Stomach (tissue), 9 donors: ENCODE data around the gene MAG. TPM values are rescaled to one million over a fixed set of nuclear protein-coding genes. Genes with fewer than 3 reads are reported as not detected.
"Not testable (repeated sequence)": the region's sequence is repeated elsewhere in the genome, so short reads cannot be mapped to it uniquely, and the experiment has no call there.

ENCODE experiments used
- DNase-seq, 2 donors: peaks; one replicate each; pipeline versions ENCODE4 v3.0.0 to v3.0.0-alpha.2; 2013 to 2019
- H3K27ac ChIP-seq, 5 donors: fragments of 200-600 bp in 4 of 5; sonication (generic) in 4 of 5; one replicate each; pipeline ENCODE4 v1.5.1; 2013 to 2019; ENCODE audit warnings: mild to moderate bottlenecking in 1 of 5, moderate library complexity in 1 of 5
- H3K27me3 ChIP-seq, 3 donors: fragments of 200-600 bp; sonication (generic); one replicate each; pipeline ENCODE4 v1.5.1; 2017 to 2019; ENCODE audit warnings: mixed run types in 1 of 3
- H3K36me3 ChIP-seq, 4 donors: fragments of 200-600 bp; sonication (generic); 1 replicate in 3 of 4; 2 replicates in 1 of 4; pipeline ENCODE4 v1.5.1; 2016 to 2019
- H3K4me1 ChIP-seq, 4 donors: fragments of 200-600 bp; sonication (generic); one replicate each; pipeline ENCODE4 v1.5.1; 2016 to 2019
- H3K4me3 ChIP-seq, 4 donors: fragments of 200-600 bp; sonication (generic) in 3 of 4; one replicate each; pipeline ENCODE4 v1.5.1; 2016 to 2019; ENCODE audit warnings: mild to moderate bottlenecking in 1 of 4
- H3K9me3 ChIP-seq, 4 donors: fragments of 200-600 bp; sonication (generic); one replicate each; pipeline ENCODE4 v1.5.1; 2016 to 2019
- CTCF ChIP-seq, 7 experiments: fragments of 450-650 bp in 4 of 7; fragments of 200-600 bp in 3 of 7; sonication (generic) in 3 of 7; IDR thresholded peaks; one replicate each; pipeline ENCODE4 v1.5.1; 2016 to 2019; ENCODE audit warnings: antibody characterized with exemption in 7 of 7, control low read depth in 2 of 7, mild to moderate bottlenecking in 1 of 7
- EP300 ChIP-seq: sonication (generic); formaldehyde crosslinking; IDR thresholded peaks from one replicate; pipeline ENCODE4 v1.6.1; 2017; ENCODE audit warnings: antibody characterized with exemption
- POLR2A ChIP-seq, 4 donors: fragments of 450-650 bp; IDR thresholded peaks; one replicate each; pipeline ENCODE4 v1.6.1; 2016; ENCODE audit warnings: antibody characterized with exemption in 4 of 4, control low read depth in 2 of 4, mild to moderate bottlenecking in 1 of 4, moderate library complexity in 1 of 4
- POLR2AphosphoS5 ChIP-seq, 3 donors: sonication (generic); formaldehyde crosslinking; IDR thresholded peaks; one replicate each; pipeline ENCODE4 v1.6.1; 2016; ENCODE audit warnings: antibody characterized with exemption in 3 of 3
- WGBS, 5 donors: extraction: QIAGEN DNeasy Blood & Tissue Kit in 3 of 5; methylation state at CpG; one replicate each; pipeline versions ENCODE4 v1.1.5 to v1.1.7; 2013 to 2018; 5-methylcytosine and 5-hydroxymethylcytosine counted together
- intact Hi-C: fragments of 100-400 bp; cut with DNase I; formaldehyde crosslinking; loops from one replicate; pipeline ENCODE4 v1.15.1; 2023; ENCODE audit warnings: low total_unique reads
- polyA plus RNA-seq, 3 donors: library from polyadenylated mRNA; stranded (reverse); fragments of 200-250 nt; gene quantifications; one replicate each; pipeline ENCODE4 v1.2.3, GENCODE V29; 2013
- total RNA-seq, 5 donors: library from RNA; depleted of rRNA; stranded (reverse); fragments of >200 nt; gene quantifications; one replicate each; pipeline versions ENCODE4 v1.1.0 to v1.2.3, GENCODE V29; 2014 to 2016
- donor health status: healthy with polysubstance abuse.
- donor health status: Bipolar disorder and iron deficiency.
- donor health status: healthy.

The MAG gene
- total and polyA plus RNA-seq, 8 donors: 0.05 to 5.5 (median 0.73) TPM; not detected in 5

GRCh38 chr19:35281303-35281702 is 10.7 kb upstream of the MAG start:
- TF ChIP-seq CTCF (IDR thresholded peaks at IDR 0.05) (no peak), EP300 (no peak), POLR2A (IDR thresholded peaks at IDR 0.05) (no peak), POLR2AphosphoS5 (IDR thresholded peaks at IDR 0.05) (no peak)
- intact Hi-C loops: no loop called here
- Histone ChIP-seq H3K4me1 (peaks cover 8 to 18% (median 10%) of the 10 kb centered on the region in 4 donors), H3K27me3 (peaks cover 0 to 11% (median 8%) of the 10 kb centered on the region in 3 donors), H3K4me3 (no peak overlapping the region), H3K36me3 (peaks cover 25 to 41% (median 36%) of the 10 kb centered on the region in 4 donors), H3K9me3 (no peaks in the 10 kb centered on the region), H3K27ac (no peak overlapping the region)
- 34 to 62% (median 47%) methylated on average over 4 of the region's 4 CpGs for WGBS, 5 donors
- DNase-seq: no peak

DNA sequence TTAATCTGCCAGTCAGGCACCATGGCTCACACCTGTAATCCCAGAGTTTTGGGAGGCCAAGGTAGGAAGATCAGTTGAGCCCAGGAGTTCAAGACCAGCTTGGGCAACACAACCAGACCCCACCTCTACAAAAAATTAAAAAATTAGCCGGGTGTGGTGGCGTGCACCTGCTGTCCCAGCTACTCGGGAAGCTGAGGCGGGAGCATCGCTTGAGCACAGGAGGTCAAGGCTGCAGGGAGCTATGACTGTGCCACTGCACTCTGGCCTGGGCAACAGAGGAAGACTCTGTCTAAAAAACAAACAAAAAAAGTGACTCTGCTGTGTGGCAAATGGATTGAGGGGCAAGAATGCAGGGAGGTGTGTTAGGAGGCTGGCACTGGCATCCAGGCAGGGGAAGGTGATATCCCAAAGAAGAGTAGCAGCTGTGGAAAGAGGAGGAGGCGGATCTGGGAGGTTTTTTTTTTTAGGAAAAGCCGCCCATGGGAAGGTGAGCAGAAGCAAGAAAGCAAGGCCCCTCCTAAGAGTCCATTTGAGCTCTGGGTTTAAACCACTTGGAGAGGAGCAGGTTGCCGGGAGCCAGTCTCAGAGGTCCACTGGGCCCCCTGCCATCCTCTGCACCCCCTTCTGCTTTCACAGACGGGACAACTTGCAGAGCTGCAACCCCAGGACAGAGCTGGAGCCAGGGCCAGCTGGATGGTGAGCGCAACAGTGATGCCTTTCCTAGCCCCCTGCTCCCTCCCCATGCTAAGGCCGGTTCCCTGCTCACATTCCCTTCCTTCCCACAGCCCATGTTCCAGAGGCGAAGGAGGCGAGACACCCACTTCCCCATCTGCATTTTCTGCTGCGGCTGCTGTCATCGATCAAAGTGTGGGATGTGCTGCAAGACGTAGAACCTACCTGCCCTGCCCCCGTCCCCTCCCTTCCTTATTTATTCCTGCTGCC is 7.5 kb upstream of the MAG start:
- 76 to 88% (median 82%) methylated on average over 17 of the region's 17 CpGs for WGBS, 5 donors
- TF ChIP-seq EP300 (no peak), POLR2A (IDR thresholded peaks at IDR 0.05) (no peak), CTCF (IDR thresholded peaks at IDR 0.05) (no peak), POLR2AphosphoS5 (IDR thresholded peaks at IDR 0.05) (no peak)
- H3K27me3 ChIP-seq: peaks cover 0 to 17% (median 8%) of the 10 kb centered on the region in 3 donors
- no peak for DNase-seq
- peaks cover 0 to 9% (median 4%) of the 10 kb centered on the region in 4 donors for H3K36me3 ChIP-seq
- intact Hi-C loops: no loop called here
- H3K9me3 ChIP-seq: no peaks in the 10 kb centered on the region
- peaks cover 8 to 18% (median 10%) of the 10 kb centered on the region in 4 donors for H3K4me1 ChIP-seq
- no peak overlapping the region for H3K4me3 ChIP-seq
- H3K27ac ChIP-seq: no peak overlapping the region

GRCh38 chr19:35285095-35285449 is 6.9 kb upstream of the MAG start:
- Histone ChIP-seq H3K36me3 (peaks cover 0 to 3% (median 0%) of the 10 kb centered on the region in 4 donors), H3K4me1 (peaks cover 8 to 18% (median 10%) of the 10 kb centered on the region in 4 donors), H3K4me3 (no peak overlapping the region), H3K27me3 (peaks cover 0 to 17% (median 8%) of the 10 kb centered on the region in 3 donors), H3K27ac (no peak overlapping the region), H3K9me3 (no peaks in the 10 kb centered on the region)
- TF ChIP-seq POLR2A (IDR thresholded peaks at IDR 0.05) (no peak), POLR2AphosphoS5 (IDR thresholded peaks at IDR 0.05) (no peak), EP300 (no peak), CTCF (IDR thresholded peaks at IDR 0.05) (no peak)
- no peak for DNase-seq
- 45 to 63% (median 57%) methylated on average over 1 of the region's 1 CpG for WGBS, 5 donors
- intact Hi-C loops: no loop called here

DNA sequence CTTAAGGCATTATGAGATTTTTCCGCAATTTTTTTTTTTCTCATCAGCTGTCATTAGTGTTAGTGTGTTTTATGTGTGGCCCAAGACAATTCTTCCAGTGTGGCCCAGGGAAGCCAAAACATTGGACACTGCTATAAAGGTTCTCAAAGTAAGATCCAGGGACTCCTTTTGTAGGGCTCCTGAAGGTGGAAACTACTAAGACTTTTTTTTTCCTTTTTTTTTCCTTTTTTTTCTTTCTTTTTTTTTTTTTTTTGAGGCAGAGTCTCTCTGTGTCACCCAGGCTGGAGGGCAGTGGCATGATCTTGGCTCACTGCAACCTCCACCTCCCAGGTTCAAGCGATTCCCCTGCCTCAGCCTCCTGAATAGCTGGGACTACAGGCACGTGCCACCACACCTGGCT is 6.5 kb upstream of the MAG start:
- H3K27me3 ChIP-seq: peaks cover 0 to 21% (median 8%) of the 10 kb centered on the region in 3 donors
- DNase-seq, H3K4me3 ChIP-seq, H3K36me3 ChIP-seq, H3K9me3 ChIP-seq, intact Hi-C loops, H3K27ac ChIP-seq: not testable (repeated sequence)
- 91 to 97% (median 92%) methylated on average over 3 of the region's 3 CpGs for WGBS, 5 donors
- peaks cover 5 to 18% (median 10%) of the 10 kb centered on the region in 4 donors for H3K4me1 ChIP-seq

DNA sequence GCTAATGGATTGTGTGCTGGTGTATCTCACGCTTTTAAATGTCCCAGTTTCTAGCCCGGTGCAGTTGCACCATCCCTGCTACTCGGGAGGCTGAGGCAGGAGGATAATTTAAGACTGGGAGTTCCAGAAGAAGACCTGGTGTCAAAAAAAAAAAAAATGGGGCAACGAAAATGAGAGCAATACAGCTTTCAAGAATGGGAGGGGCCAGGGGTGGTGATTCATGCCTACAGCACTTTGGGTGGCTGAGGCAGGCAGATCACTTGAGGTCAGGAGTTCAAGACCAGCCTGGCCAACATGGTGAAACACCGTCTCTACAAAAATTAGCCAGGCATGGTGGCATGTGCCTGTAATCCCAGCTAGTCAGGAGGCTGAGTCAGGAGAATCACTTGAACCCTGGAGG is 5.9 kb upstream of the MAG start:
- H3K9me3 ChIP-seq, H3K4me3 ChIP-seq, DNase-seq, H3K27ac ChIP-seq, H3K36me3 ChIP-seq, intact Hi-C loops: not testable (repeated sequence)
- peaks cover 0 to 27% (median 8%) of the 10 kb centered on the region in 3 donors for H3K27me3 ChIP-seq
- H3K4me1 ChIP-seq: peaks cover 4 to 15% (median 10%) of the 10 kb centered on the region in 4 donors
- WGBS, 5 donors: 76 to 82% (median 81%) methylated on average over 5 of the region's 5 CpGs
